ENCODE results near the gene DBN1. TPM values are rescaled to one million over a fixed set of nuclear protein-coding genes. Genes with fewer than 3 reads are reported as not detected.

DBN1 gene
- total and polyA plus RNA-seq, 4 experiments from 2014 or later, result 0.49 to 1.2 (median 0.99) TPM; not detected in 1

- H3K9me3 ChIP-seq (ENCODE audit: control insufficient read depth in 1 of 2, low read length in 2 of 2), result no peaks in the 10 kb centered on the region
- H3K36me3 ChIP-seq (ENCODE audit: insufficient read depth, low read length), result peaks cover 35% of the 10 kb centered on the region
- Mint-ChIP-seq H3K27ac (peak overlapping the region; percentile 37 to 99 (median 68)), H3K9me3 (peaks cover 0 to 2% (median 0%) of the 10 kb centered on the region in 8 donors), H3K4me3 (peak overlapping the region in 1 of 8 donors; percentile 45), H3K27me3 (no peaks in the 10 kb centered on the region), H3K36me3 (peaks cover 32 to 55% of the 10 kb centered on the region in 2 donors), H3K4me1 (peaks cover 42 to 72% (median 58%) of the 10 kb centered on the region in 4 donors)
- H3K4me3 ChIP-seq (ENCODE audit: low read length in 2 of 2), result no peak overlapping the region
- POLR2A ChIA-PET (ENCODE audit: partially characterized antibody), result interaction anchor here (0.7 to 20.7 kb wide), 6 partner anchors 10 to 53 kb away, joined by 3 to 1171 read pairs (median 76); partner anchors contain the start of genes F12, GRK6 and PFN3
- H3K27me3 ChIP-seq (ENCODE audit: insufficient read depth, low read length), result no peaks in the 10 kb centered on the region
- H3K27ac ChIP-seq (ENCODE audit: low read depth, low read length), result peak overlapping the region; percentile 94
- DNase-seq, result no peak
- intact Hi-C loops (cut with micrococcal nuclease), result no loop called here
- CTCF ChIA-PET (ENCODE audit: partially characterized antibody), result interaction anchor here (0.9 to 26.1 kb wide), 4 partner anchors 10 to 51 kb away, joined by 4 to 821 read pairs (median 58); partner anchors contain the start of genes F12, GRK6 and PFN3
- H3K4me1 ChIP-seq (ENCODE audit: insufficient read depth, low read length), result peaks cover 73% of the 10 kb centered on the region
Measured at GRCh38 chr5:177442066-177442826, 31.2 kb downstream of the DBN1 start.

- H3K27me3 ChIP-seq (ENCODE audit: insufficient read depth, low read length), result no peaks in the 10 kb centered on the region
- POLR2A ChIA-PET (ENCODE audit: partially characterized antibody), result interaction anchor here (0.7 to 20.7 kb wide), 11 partner anchors 7 to 905 kb away, joined by 3 to 1171 read pairs (median 10); partner anchors contain the start of genes F12, GRK6, PFN3 and PRR7
- H3K36me3 ChIP-seq (ENCODE audit: insufficient read depth, low read length), result peaks cover 44% of the 10 kb centered on the region
- DNase-seq, result no peak
- Mint-ChIP-seq H3K4me3 (no peak overlapping the region), H3K27me3 (no peaks in the 10 kb centered on the region), H3K27ac (peak overlapping the region; percentile 37 to 98 (median 78)), H3K9me3 (peaks cover 0 to 2% (median 0%) of the 10 kb centered on the region in 8 donors), H3K36me3 (peaks cover 42 to 64% of the 10 kb centered on the region in 2 donors), H3K4me1 (peaks cover 44 to 81% (median 62%) of the 10 kb centered on the region in 4 donors)
- no peak overlapping the region for H3K4me3 ChIP-seq (ENCODE audit: low read length in 2 of 2)
- H3K27ac ChIP-seq (ENCODE audit: low read depth, low read length), result peak overlapping the region; percentile 94
- H3K9me3 ChIP-seq (ENCODE audit: control insufficient read depth in 1 of 2, low read length in 2 of 2), result no peaks in the 10 kb centered on the region
- CTCF ChIA-PET (ENCODE audit: partially characterized antibody), result interaction anchor here (0.9 to 26.1 kb wide), 9 partner anchors 11 to 52 kb away, joined by 4 to 821 read pairs (median 5); partner anchors contain the start of genes F12, GRK6 and PFN3
- intact Hi-C loops (cut with micrococcal nuclease), result loop anchor here (1.0 kb wide), 1 partner anchor 10 kb away; no protein-coding TSS in a partner anchor
- peaks cover 81% of the 10 kb centered on the region for H3K4me1 ChIP-seq (ENCODE audit: insufficient read depth, low read length)
Measured at GRCh38 chr5:177440990-177441780, 32.2 kb downstream of the DBN1 start.

- H3K4me1 Mint-ChIP-seq, result peaks cover 37 to 81% (median 56%) of the 10 kb centered on the region in 4 donors
- H3K27me3 Mint-ChIP-seq, result no peaks in the 10 kb centered on the region
- no peak overlapping the region for H3K4me3 ChIP-seq (ENCODE audit: low read length in 2 of 2)
- H3K9me3 ChIP-seq (ENCODE audit: control insufficient read depth in 1 of 2, low read length in 2 of 2), result no peaks in the 10 kb centered on the region
- H3K36me3 Mint-ChIP-seq, result peaks cover 46 to 65% of the 10 kb centered on the region in 2 donors
- H3K27ac Mint-ChIP-seq, result peak overlapping the region; percentile 88 to 98 (median 95)
- peak overlapping the region in 7 of 8 donors; percentile 42 to 85 (median 56) for H3K4me3 Mint-ChIP-seq
- DNase-seq, result peak; percentile 66 to 90 (median 73)
- H3K27me3 ChIP-seq (ENCODE audit: insufficient read depth, low read length), result no peaks in the 10 kb centered on the region
- CTCF ChIA-PET (ENCODE audit: partially characterized antibody), result interaction anchor here (1.0 to 26.1 kb wide), 9 partner anchors 9 to 51 kb away, joined by 4 to 821 read pairs (median 5); partner anchors contain the start of genes F12 and PFN3
- H3K9me3 Mint-ChIP-seq, result peaks cover 0 to 2% (median 0%) of the 10 kb centered on the region in 8 donors
- H3K27ac ChIP-seq (ENCODE audit: low read depth, low read length), result peak overlapping the region; percentile 94
- intact Hi-C loops (cut with micrococcal nuclease), result loop anchor here (1.0 kb wide), 1 partner anchor 9 kb away; no protein-coding TSS in a partner anchor
- POLR2A ChIA-PET (ENCODE audit: partially characterized antibody), result interaction anchor here (0.7 to 20.7 kb wide), 9 partner anchors 8 to 904 kb away, joined by 3 to 1171 read pairs (median 10); partner anchors contain the start of genes F12, GRK6, PFN3 and PRR7
- peaks cover 80% of the 10 kb centered on the region for H3K4me1 ChIP-seq (ENCODE audit: insufficient read depth, low read length)
- H3K36me3 ChIP-seq (ENCODE audit: insufficient read depth, low read length), result peaks cover 50% of the 10 kb centered on the region
Measured at GRCh38 chr5:177440211-177440989, 33.0 kb downstream of the DBN1 start.

GRCh38 chr5:177439518-177440053, 33.8 kb downstream of the DBN1 start:
- Mint-ChIP-seq H3K36me3 (peaks cover 51 to 68% of the 10 kb centered on the region in 2 donors), H3K4me1 (peaks cover 33 to 81% (median 52%) of the 10 kb centered on the region in 4 donors), H3K27ac (peak overlapping the region; percentile 88 to 98 (median 95)), H3K27me3 (no peaks in the 10 kb centered on the region), H3K4me3 (peak overlapping the region in 6 of 8 donors; percentile 46 to 85 (median 66)), H3K9me3 (peaks cover 0 to 2% (median 0%) of the 10 kb centered on the region in 8 donors)
- no peak overlapping the region for H3K4me3 ChIP-seq (ENCODE audit: low read length in 2 of 2)
- H3K4me1 ChIP-seq (ENCODE audit: insufficient read depth, low read length), result peaks cover 80% of the 10 kb centered on the region
- no peaks in the 10 kb centered on the region for H3K27me3 ChIP-seq (ENCODE audit: insufficient read depth, low read length)
- peaks cover 57% of the 10 kb centered on the region for H3K36me3 ChIP-seq (ENCODE audit: insufficient read depth, low read length)
- no peak for DNase-seq
- no peaks in the 10 kb centered on the region for H3K9me3 ChIP-seq (ENCODE audit: control insufficient read depth in 1 of 2, low read length in 2 of 2)
- H3K27ac ChIP-seq (ENCODE audit: low read depth, low read length), result peak overlapping the region; percentile 94
- ChIA-PET CTCF (ENCODE audit: partially characterized antibody) (interaction anchor here (1.0 to 26.1 kb wide), 8 partner anchors 8 to 49 kb away, joined by 4 to 821 read pairs (median 5); partner anchors contain the start of genes F12 and PFN3), POLR2A (ENCODE audit: partially characterized antibody) (interaction anchor here (0.7 to 20.7 kb wide), 11 partner anchors 8 to 83 kb away, joined by 3 to 1171 read pairs (median 5); partner anchors contain the start of genes F12, GRK6, PFN3 and PRR7)
- intact Hi-C loops (cut with micrococcal nuclease), result loop anchor here (1.0 kb wide), 1 partner anchor 8 kb away; no protein-coding TSS in a partner anchor

- Mint-ChIP-seq H3K27me3 (no peaks in the 10 kb centered on the region), H3K9me3 (peaks cover 0 to 2% (median 0%) of the 10 kb centered on the region in 8 donors), H3K27ac (peak overlapping the region; percentile 75 to 98 (median 92)), H3K4me3 (peak overlapping the region in 3 of 8 donors; percentile 21 to 62 (median 60)), H3K36me3 (peaks cover 61 to 75% of the 10 kb centered on the region in 2 donors), H3K4me1 (peaks cover 35 to 86% (median 51%) of the 10 kb centered on the region in 4 donors)
- no peak for DNase-seq
- Histone ChIP-seq H3K4me1 (ENCODE audit: insufficient read depth, low read length) (peaks cover 82% of the 10 kb centered on the region), H3K27ac (ENCODE audit: low read depth, low read length) (peak overlapping the region; percentile 1), H3K36me3 (ENCODE audit: insufficient read depth, low read length) (peaks cover 69% of the 10 kb centered on the region), H3K27me3 (ENCODE audit: insufficient read depth, low read length) (no peaks in the 10 kb centered on the region), H3K9me3 (ENCODE audit: control insufficient read depth in 1 of 2, low read length in 2 of 2) (no peaks in the 10 kb centered on the region), H3K4me3 (ENCODE audit: low read length in 2 of 2) (no peak overlapping the region)
- POLR2A ChIA-PET (ENCODE audit: partially characterized antibody), result interaction anchor here (1.1 to 20.7 kb wide), 5 partner anchors 10 to 36 kb away, joined by 5 to 1171 read pairs (median 55); partner anchors contain the start of genes F12, GRK6 and PRR7
- intact Hi-C loops (cut with micrococcal nuclease), result no loop called here
- CTCF ChIA-PET (ENCODE audit: partially characterized antibody), result interaction anchor here (1.6 to 26.1 kb wide), 4 partner anchors 9 to 48 kb away, joined by 6 to 821 read pairs (median 8); partner anchors contain the start of genes F12 and PFN3
Measured at GRCh38 chr5:177438468-177438867, 35.0 kb downstream of the DBN1 start.
